GM18858 (cell line): ENCODE results near the gene PLOD1.
"Not testable (repeated sequence)": the region's sequence is repeated elsewhere in the genome, so short reads cannot be mapped to it uniquely, and the experiment has no call there.

ENCODE experiments used
- ATAC-seq: cut with Tn5 transposase; IDR thresholded peaks from one replicate; pipeline ENCODE4 v1.9.1; 2021; ENCODE audit not compliant: unreplicated experiment

Gene PLOD1

GRCh38 chr1:11938722-11939526, 4.4 kb downstream of the PLOD1 start:
- ATAC-seq = no peak

GRCh38 chr1:11939794-11940193, 5.3 kb downstream of the PLOD1 start:
- ATAC-seq = not testable (repeated sequence)

GRCh38 chr1:11940260-11940921, 5.9 kb downstream of the PLOD1 start:
- ATAC-seq = no peak

GRCh38 chr1:11942280-11942679, 7.8 kb downstream of the PLOD1 start:
- no peak for ATAC-seq

GRCh38 chr1:11943619-11944018, 9.1 kb downstream of the PLOD1 start:
- ATAC-seq = no peak

- no peak for ATAC-seq
Measured at GRCh38 chr1:11944358-11944931, 9.9 kb downstream of the PLOD1 start.

GRCh38 chr1:11946647-11947046, 12.1 kb downstream of the PLOD1 start:
- no peak for ATAC-seq

GRCh38 chr1:11948822-11949458, 14.4 kb downstream of the PLOD1 start:
- no peak for ATAC-seq

- ATAC-seq = no peak
Measured at GRCh38 chr1:11951901-11952300, 17.4 kb downstream of the PLOD1 start.

- ATAC-seq = no peak
Measured at GRCh38 chr1:11952455-11953109, 18.1 kb downstream of the PLOD1 start.

GRCh38 chr1:11955221-11955620, 20.7 kb downstream of the PLOD1 start:
- no peak for ATAC-seq

- no peak for ATAC-seq
Measured at GRCh38 chr1:11957398-11957797, 22.9 kb downstream of the PLOD1 start.

GRCh38 chr1:11957897-11958296, 23.4 kb downstream of the PLOD1 start:
- ATAC-seq = no peak

- no peak for ATAC-seq
Measured at GRCh38 chr1:11960276-11960675, 25.8 kb downstream of the PLOD1 start.

GRCh38 chr1:11960715-11961114, 26.2 kb downstream of the PLOD1 start:
- no peak for ATAC-seq

GRCh38 chr1:11961230-11961629, 26.7 kb downstream of the PLOD1 start:
- ATAC-seq = no peak

GRCh38 chr1:11963622-11964021, 29.1 kb downstream of the PLOD1 start:
- no peak for ATAC-seq

- no peak for ATAC-seq
Measured at GRCh38 chr1:11964656-11965055, 30.1 kb downstream of the PLOD1 start.

GRCh38 chr1:11967028-11967547, 32.6 kb downstream of the PLOD1 start:
- no peak for ATAC-seq

GRCh38 chr1:11970441-11971185, 36.1 kb downstream of the PLOD1 start:
- ATAC-seq = no peak
